Lower leg skin (tissue), 4 donors: ENCODE results near the gene DALRD3. TPM values are rescaled to one million over a fixed set of nuclear protein-coding genes. Genes with fewer than 3 reads are reported as not detected.

Source experiments
- DNase-seq, 2 donors: peaks; one replicate each; pipeline ENCODE4 v3.0.0-alpha.2; 2019; ENCODE audit warnings: low spot score in 2 of 2
- H3K4me3 ChIP-seq: fragments of 200-600 bp; sonication (generic); 2 replicates; pipeline ENCODE4 v1.5.1; 2017; ENCODE audit warnings: mild to moderate bottlenecking, low read depth; ENCODE audit not compliant: poor library complexity, severe bottlenecking
- CTCF ChIP-seq, 3 donors: fragments of 450-650 bp; IDR thresholded peaks; one replicate each; pipeline ENCODE4 v1.5.1; 2016; ENCODE audit warnings: antibody characterized with exemption in 3 of 3, mild to moderate bottlenecking in 3 of 3, moderate library complexity in 2 of 3
- POLR2A ChIP-seq, 2 donors: fragments of 450-650 bp; IDR thresholded peaks; one replicate each; pipeline ENCODE4 v1.6.1; 2016 to 2017; ENCODE audit warnings: antibody characterized with exemption in 2 of 2, mild to moderate bottlenecking in 1 of 2, moderate library complexity in 1 of 2
- WGBS, 2 donors: methylation state at CpG; one replicate each; pipeline ENCODE4 v1.1.5; 2018; 5-methylcytosine and 5-hydroxymethylcytosine counted together
- intact Hi-C: fragments of 100-400 bp; cut with DNase I; formaldehyde crosslinking; loops from one replicate; pipeline ENCODE4 v1.15.0; 2023; ENCODE audit warnings: low total_unique reads
- total RNA-seq, 4 donors: library from RNA; depleted of rRNA; stranded (reverse); fragments of >200 nt; gene quantifications; one replicate each; pipeline ENCODE4 v1.1.0, GENCODE V29; 2016

Gene DALRD3
- total RNA-seq, 4 donors from 2014 or later = 51.5 to 78.4 (median 62.1) TPM

DNA sequence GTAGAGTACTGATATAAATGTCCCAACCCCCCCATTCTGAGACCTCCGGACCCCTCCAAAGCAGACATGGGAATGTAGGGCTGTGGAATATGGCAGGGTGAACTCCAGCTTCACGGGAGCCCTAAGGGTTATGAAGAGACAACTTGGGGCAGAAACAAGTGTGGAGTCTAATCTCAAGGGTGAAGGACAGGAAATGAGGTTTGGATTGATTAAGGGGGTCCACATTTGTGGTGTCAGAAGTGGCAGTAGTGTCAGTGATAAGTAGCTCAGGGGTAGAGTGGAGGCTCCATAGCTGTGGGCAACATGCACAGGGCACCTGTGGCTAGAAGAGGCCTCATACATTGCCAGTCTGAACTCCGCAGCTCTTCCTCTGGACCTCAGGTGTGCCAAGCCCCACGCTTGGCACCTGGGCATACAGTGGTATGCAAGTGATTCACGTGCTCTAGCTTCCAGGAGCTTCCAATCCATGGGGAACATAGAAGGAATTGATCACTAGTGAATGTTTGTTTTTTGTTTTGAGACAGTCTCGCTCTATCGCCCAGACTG lies 32.5 kb downstream of the DALRD3 start:
- intact Hi-C loops = loop anchor here (10.0 kb wide), 2 partner anchors 179 to 469 kb away; partner anchors contain the start of gene CCDC71
- no peak for TF ChIP-seq CTCF (IDR thresholded peaks at IDR 0.05)
- TF ChIP-seq POLR2A (IDR thresholded peaks at IDR 0.05) = no peak
- 87 to 89% methylated on average over 7 of the region's 7 CpGs for WGBS, 2 donors
- DNase-seq = no peak
- no peak overlapping the region for H3K4me3 ChIP-seq

- no peak for DNase-seq
- intact Hi-C loops = loop anchor here (10.0 kb wide), 2 partner anchors 180 to 470 kb away; partner anchors contain the start of gene CCDC71
- TF ChIP-seq POLR2A (IDR thresholded peaks at IDR 0.05) (no peak), CTCF (IDR thresholded peaks at IDR 0.05) (no peak)
Measured at GRCh38 chr3:48984663-48985062, 33.7 kb downstream of the DALRD3 start.

GRCh38 chr3:48983096-48983495 lies 35.3 kb downstream of the DALRD3 start:
- DNase-seq = no peak
- intact Hi-C loops = loop anchor here (10.0 kb wide), 2 partner anchors 182 to 472 kb away; partner anchors contain the start of gene CCDC71
- 92 to 96% methylated on average over 4 of the region's 4 CpGs for WGBS, 2 donors
- H3K4me3 ChIP-seq = no peak overlapping the region
- TF ChIP-seq POLR2A (IDR thresholded peaks at IDR 0.05) (no peak), CTCF (IDR thresholded peaks at IDR 0.05) (no peak)

More at GRCh38 chr3:48984663-48985062, 33.7 kb downstream of the DALRD3 start:
- no peak overlapping the region for H3K4me3 ChIP-seq

DNA sequence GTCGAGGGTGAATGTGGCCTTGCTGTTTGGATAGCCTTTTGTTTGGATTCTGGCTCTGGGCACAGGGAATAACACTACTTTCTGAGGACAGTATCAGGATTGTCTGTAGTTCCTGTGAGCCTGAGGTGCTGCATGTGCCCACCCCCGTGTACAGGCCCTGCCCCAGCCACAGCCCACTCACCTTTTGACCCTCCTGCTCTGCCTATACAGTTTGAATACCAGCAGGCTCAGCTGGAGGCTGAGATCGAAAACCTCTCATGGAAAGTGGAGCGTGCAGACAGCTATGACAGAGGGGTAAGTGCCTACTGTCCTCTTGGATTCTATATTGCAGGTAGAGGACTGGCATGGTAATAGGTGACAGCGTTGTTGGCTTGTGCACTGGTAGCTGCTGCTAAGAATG lies 35.7 kb downstream of the DALRD3 start:
- no peak overlapping the region for H3K4me3 ChIP-seq
- no peak for DNase-seq
- intact Hi-C loops = loop anchor here (10.0 kb wide), 2 partner anchors 182 to 472 kb away; partner anchors contain the start of gene CCDC71
- TF ChIP-seq CTCF (IDR thresholded peaks at IDR 0.05) = no peak
- TF ChIP-seq POLR2A (IDR thresholded peaks at IDR 0.05) = no peak
- WGBS, 2 donors = 83 to 93% methylated on average over 5 of the region's 5 CpGs

- H3K4me3 ChIP-seq = no peak overlapping the region
- TF ChIP-seq CTCF (IDR thresholded peaks at IDR 0.05) (no peak), POLR2A (IDR thresholded peaks at IDR 0.05) (no peak)
- DNase-seq = no peak
- intact Hi-C loops = loop anchor here (10.0 kb wide), 2 partner anchors 183 to 473 kb away; partner anchors contain the start of gene CCDC71
Measured at GRCh38 chr3:48982016-48982415, 36.4 kb downstream of the DALRD3 start.

DNA sequence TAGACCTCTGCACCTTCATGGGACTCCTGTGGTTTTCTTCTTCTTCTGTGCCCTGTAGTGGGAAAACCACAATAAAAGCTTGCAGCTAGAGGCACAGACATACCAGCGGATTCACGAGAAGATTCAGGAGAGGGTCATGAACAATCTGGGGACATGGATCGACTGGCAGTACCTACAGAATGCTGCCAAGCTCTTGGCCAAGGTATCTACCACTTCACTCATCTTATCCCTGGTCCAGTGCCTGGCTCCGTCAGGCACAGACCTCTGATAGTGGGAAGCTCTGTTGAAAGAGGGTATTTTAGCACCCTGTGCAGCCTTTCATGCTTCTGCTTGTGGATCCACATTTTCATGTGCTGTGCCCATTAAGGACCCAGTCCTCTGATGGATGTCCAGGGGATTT lies 38.1 kb downstream of the DALRD3 start:
- intact Hi-C loops = loop anchor here (10.0 kb wide), 2 partner anchors 185 to 475 kb away; partner anchors contain the start of gene CCDC71

More for the DNA sequence above, 38.1 kb downstream of the DALRD3 start:
- H3K4me3 ChIP-seq = no peak overlapping the region
- WGBS, 2 donors = 89 to 93% methylated on average over 4 of the region's 4 CpGs
- TF ChIP-seq CTCF (IDR thresholded peaks at IDR 0.05) (no peak), POLR2A (IDR thresholded peaks at IDR 0.05) (no peak)
- DNase-seq = no peak
